Coronary artery (tissue), 2 donors: ENCODE measurements around the gene NPC2.

Experiments
- DNase-seq: peaks from one replicate; pipeline ENCODE4 v3.0.0-alpha.2; 2017; ENCODE audit warnings: low spot score
- H3K27ac ChIP-seq, 2 donors: fragments of 200-600 bp; sonication (generic); one replicate each; pipeline ENCODE4 v1.5.1; 2016 to 2019
- H3K4me3 ChIP-seq: fragments of 200-600 bp; sonication (generic); 2 replicates; pipeline ENCODE4 v1.5.1; 2016; ENCODE audit warnings: mild to moderate bottlenecking, moderate library complexity
- TF ChIP-seq, protein P1 (sequence below): fragments of 200-600 bp; sonication (generic); IDR thresholded peaks from one replicate; pipeline ENCODE4 v1.5.1; 2019; ENCODE audit warnings: antibody characterized with exemption

The NPC2 gene

DNA sequence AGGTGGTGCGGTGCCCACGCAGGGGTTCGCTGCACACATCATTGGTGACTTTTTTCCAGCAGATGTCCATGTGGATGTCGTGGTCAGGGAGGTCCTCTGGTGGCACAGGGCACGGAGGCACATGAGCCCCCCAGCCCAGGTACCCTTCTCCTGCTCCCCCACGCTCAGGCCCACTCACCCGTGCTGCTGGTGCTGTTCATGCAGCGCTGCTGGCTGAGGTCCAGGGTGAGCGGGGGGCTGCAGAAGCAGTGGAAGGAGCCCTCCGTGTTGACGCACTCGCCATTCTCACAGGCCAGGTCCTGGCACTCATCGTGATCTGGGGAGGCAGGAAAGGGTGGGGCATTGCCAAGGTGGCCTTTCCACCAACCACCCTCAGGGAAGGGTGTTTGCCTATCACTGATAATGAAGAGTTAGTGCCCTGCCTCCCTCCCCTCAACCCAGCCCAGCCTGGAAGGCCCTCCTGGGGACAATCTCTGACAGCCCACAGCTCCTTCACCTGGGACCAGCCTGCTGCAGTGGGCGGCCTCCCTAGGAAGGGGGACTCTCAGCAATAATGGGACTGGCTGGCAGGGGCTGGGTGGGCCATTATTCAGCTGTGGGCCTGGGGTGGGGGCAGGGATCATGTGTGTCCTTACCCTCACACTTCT lies 10.3 kb upstream of the NPC2 start:
- H3K27ac ChIP-seq: peak overlapping the region in 1 of 2 donors; percentile 20
- H3K4me3 ChIP-seq: no peak overlapping the region
- DNase-seq: no peak
- TF ChIP-seq, protein P1, sequence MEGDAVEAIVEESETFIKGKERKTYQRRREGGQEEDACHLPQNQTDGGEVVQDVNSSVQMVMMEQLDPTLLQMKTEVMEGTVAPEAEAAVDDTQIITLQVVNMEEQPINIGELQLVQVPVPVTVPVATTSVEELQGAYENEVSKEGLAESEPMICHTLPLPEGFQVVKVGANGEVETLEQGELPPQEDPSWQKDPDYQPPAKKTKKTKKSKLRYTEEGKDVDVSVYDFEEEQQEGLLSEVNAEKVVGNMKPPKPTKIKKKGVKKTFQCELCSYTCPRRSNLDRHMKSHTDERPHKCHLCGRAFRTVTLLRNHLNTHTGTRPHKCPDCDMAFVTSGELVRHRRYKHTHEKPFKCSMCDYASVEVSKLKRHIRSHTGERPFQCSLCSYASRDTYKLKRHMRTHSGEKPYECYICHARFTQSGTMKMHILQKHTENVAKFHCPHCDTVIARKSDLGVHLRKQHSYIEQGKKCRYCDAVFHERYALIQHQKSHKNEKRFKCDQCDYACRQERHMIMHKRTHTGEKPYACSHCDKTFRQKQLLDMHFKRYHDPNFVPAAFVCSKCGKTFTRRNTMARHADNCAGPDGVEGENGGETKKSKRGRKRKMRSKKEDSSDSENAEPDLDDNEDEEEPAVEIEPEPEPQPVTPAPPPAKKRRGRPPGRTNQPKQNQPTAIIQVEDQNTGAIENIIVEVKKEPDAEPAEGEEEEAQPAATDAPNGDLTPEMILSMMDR: no peak

DNA sequence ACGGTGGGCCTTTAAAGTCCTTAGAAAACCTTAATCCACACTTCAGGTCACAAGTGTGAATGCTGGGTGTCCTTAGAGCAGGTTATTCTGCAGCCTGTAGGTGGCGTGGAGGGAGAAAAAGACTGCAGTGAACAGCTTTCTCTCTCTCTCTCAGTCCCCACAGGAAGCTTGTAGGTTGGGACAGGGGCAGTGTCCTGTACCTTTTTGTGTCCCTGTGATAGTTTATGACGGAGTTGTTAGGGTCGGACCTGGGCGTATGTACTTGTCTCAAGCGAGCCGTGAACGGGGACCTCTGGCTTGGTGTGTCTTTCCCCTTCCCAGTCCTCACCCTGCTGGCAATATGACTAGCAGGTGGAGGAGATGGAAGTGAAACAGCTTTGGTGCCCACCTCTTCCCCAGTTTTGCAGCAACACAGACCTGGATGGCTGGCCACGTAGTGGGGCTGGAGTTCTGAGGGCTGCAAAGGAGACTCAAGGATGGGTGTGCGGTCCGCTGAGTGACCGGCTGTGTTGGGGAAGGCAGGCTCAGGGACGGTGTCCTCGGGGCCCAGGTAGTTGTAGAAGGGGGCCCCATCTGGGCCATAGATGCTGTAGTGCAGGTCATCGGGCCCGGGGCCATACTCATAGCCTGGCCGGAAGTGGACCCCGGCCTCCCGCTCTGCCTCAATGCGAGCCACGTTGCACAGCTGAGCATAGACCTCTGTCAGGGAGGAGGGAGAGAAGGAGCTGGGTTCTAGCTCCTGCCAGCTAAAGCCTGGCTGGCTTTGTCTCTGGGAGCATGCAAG lies 9.3 kb upstream of the NPC2 start:
- no peak for DNase-seq
- peak overlapping the region in 1 of 2 donors; percentile 60 for H3K27ac ChIP-seq
- TF ChIP-seq, protein P1: no peak
- H3K4me3 ChIP-seq: no peak overlapping the region

DNA sequence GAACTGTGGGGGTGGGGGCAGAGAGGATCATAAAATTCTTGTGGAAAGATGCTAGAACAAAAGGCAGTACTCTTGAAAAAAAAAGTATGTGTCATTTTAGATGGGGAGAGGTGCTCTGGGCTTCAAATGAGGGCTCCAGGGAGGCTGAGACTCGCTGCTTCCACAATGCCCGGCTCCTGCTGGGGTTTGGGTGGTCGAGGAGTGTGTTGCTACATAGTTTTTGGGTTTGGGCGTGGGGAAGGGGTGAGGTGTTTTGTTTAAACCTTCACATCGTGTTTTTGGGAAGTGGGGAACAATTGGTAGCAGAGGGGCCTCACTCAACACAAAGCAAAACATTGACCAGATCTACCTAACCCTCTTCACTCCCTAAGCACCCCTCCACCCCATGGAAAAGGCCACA lies 8.6 kb upstream of the NPC2 start:
- no peak for DNase-seq
- Histone ChIP-seq H3K4me3 (no peak overlapping the region), H3K27ac (peak overlapping the region in 1 of 2 donors; percentile 60)
- TF ChIP-seq, protein P1: no peak

DNA sequence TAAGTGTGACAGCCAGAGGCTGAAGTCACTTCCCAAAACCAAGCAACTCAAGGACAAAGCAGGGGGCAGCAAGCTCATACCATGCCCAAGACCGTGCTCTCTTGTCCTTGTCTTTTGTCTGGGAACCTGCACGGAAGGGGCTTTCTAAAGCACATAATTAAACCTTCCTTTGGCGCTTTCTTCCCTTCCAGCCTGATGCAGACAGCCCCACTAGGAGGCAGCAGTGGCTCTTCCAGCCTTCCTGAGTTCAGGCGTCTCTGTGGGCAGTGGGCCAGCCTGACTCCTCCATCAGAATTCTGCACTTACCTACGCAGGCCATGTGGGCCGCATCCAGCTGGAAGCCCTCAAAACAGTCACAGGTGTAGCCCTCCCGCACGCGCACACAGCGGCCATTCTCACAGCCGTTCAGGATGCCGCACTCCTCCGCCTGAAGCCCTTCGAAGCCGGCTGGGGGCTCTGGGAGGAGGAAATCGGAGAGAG lies 8.1 kb upstream of the NPC2 start:
- TF ChIP-seq, protein P1: peak; percentile 57
- no peak overlapping the region for H3K4me3 ChIP-seq
- peak overlapping the region in 1 of 2 donors; percentile 60 for H3K27ac ChIP-seq
- DNase-seq: peak; percentile 75

DNA sequence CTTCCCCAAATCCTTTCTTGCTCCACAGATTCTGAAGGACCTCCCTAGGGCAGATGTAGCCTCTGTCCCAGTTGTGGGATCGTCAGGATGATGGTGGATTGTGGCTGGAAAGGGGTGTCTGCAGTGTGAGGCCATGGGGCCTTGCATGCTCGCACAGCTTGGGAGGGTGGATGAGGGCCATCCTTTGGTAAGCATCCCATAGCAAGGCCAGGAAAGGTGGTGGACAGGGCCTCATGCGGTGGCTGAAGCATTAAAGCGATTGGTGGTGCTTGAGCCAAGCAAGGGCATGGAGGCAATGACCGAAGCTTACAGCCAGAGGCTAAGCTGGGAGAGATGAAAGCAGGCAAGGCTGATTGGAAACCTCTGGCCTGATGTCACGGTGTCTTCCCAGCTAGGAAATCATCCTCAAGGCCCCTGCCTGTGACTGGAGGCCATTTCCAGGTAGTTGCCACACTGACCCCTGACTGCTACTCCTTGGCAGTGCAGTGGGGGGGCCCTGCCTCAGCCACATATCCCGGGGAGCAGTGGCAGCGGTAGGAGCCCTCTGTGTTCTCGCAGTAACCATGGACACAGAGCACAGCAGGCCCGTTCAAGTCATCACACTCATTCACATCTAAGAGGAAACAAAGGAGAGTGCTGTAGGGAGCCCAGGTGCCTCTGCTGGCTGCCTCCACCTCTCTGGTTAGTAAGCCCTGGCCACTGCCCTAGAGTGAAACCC lies 7.5 kb upstream of the NPC2 start:
- TF ChIP-seq, protein P1: no peak
- no peak overlapping the region for H3K4me3 ChIP-seq
- peak overlapping the region in 1 of 2 donors; percentile 2 for H3K27ac ChIP-seq
- DNase-seq: peak; percentile 69

DNA sequence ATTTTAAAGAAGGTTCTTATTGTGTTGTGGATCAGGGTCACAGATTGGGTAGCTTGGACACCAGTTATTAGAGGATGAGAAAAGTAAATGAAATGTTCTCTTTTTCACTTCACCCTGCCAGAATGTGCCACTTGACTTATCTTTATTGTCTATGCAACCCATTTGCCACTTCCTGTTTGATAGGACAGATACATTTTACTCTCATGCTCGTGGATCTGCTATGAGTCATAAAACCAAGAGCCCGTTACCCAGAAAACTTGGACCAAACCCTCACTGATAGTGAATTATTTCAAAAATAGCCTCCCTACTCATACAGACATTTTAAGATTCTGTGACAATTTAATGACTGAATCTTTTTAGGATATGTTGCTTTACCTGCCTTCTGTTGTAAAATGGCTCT lies 2.3 kb upstream of the NPC2 start:
- Histone ChIP-seq H3K27ac (no peak overlapping the region), H3K4me3 (no peak overlapping the region)
- no peak for DNase-seq
- TF ChIP-seq, protein P1: no peak
